ENCODE measurements around the gene TNFRSF13B.
"Not testable (repeated sequence)": the region's sequence is repeated elsewhere in the genome, so short reads cannot be mapped to it uniquely, and the experiment has no call there.

The TNFRSF13B gene

DNA sequence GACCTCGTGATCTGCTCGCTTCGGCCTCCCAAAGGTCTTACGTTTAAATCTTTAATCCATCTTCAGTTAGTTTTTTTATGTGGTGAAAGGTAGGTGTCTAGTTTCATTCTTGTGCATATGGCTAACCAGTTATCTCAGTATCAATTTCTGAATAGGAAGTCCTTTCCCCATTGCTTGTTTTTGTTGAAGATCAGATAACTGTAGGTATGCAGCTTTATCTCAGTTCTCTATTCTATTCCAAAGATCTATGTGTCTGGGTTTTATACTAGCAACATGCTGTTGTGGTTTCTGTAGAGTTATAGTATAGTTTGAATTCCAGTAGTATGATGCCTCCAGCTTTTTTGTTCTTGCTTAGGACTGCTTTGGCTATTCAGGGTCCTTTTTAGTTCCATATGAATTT, 65.2 kb downstream of the TNFRSF13B start:
- no peak for DNase-seq

DNA sequence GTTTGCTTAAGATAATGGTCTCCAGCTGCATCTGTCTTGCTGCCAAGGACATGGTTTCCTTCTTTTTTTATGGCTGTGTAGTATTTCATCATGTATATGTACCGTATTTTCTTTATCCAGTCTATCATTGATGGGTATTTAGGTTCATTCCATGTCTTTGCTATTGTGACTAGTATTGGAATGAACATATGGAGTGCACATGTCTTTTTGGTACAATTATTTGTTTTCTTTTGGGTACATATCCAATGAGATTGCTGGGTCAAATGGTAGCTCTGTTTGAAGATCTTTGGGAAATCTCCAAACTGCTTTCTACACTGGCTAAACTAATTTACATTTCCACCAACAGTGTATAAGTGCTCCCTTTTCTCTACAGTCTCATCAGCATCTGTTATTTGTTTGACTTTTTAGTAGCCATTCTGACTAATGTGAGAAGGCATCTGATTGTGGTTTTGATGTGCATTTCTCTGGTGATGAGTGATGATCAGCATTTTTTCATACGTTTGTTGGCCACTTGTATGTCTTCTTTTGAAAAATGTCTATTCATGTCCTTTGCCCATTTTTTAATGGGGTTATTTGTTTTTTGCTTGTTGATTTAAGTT, 66.2 kb downstream of the TNFRSF13B start:
- no peak for DNase-seq

DNA sequence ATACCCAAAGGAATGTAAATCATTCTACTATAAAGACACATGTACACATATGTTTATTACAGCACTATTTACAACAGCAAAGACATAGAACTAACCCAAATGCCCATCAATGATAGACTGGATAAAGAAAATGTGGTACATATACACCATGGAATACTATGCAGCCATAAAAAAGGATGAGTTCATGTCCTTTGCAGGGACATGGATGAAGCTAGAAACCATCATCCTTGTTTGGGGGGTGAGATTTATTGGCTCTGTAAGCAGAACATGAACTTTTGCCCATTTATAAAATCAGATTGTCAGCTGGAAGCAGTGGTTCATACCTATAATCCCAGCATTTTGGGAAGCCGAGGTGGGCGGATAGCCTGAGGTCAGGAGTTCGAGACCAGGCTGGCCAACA, 68.8 kb downstream of the TNFRSF13B start:
- not testable (repeated sequence) for DNase-seq

DNA sequence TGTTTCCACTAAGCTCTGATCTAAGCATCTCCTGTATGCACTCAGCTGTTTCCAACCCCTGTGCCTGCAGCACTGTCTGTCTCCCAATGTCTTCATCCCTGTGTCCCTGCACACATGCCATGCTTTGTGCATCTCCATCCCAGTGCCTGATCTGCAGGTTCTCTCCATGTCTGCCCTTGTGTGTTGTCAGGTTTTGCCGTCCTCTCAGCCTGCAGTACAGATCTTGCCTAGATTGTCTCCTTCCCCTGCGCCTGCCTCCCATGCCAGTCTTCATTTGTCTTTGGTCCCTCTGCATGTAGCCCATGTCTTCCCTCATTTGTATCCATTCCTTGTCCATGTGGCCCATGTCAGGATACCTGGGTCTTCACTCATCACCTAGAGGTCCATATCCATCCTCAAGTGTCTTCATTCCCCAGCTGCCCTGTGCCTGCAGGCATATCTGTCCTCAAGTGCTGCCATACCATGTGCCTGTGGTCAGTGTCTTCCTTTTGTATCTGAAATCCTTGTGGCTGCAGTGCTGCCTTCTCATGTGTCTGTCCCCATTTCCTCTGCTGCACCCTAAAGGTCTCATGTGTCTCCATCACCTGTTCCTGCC, 71.5 kb downstream of the TNFRSF13B start:
- DNase-seq, result no peak

DNA sequence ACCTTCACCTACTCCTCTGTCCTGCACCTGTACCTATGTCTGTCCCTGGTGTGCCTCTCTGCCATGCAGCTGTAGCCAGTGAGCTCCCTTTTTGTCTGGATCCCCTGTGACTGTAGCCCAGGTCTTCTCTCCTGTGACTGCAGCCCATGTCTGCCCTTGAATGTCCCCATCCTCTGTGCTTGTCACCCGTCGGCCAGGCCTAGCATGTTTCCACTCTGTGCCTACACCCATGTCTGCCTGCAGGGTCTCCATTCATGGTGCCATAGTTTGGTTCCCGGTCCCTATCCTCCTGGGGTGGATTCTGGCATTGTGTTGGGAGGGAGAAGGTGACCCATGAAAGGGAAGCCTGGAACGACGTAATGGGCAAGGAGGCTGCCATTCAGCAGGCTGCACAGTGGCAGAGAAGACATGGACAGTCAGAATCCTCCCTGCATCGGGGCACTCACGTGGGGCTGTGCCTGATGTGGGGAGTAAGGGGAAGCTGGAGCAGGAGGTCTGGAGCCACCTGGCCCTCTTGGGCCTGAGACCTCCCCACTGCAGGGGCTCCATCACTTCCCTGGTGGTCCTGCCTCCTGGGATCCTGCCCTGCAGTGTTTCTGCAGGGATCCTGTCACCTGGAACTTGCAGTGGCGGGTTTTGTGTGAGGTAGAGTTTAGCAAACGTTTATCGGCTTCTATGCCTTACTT, 74.6 kb downstream of the TNFRSF13B start:
- not testable (repeated sequence) for DNase-seq

DNA sequence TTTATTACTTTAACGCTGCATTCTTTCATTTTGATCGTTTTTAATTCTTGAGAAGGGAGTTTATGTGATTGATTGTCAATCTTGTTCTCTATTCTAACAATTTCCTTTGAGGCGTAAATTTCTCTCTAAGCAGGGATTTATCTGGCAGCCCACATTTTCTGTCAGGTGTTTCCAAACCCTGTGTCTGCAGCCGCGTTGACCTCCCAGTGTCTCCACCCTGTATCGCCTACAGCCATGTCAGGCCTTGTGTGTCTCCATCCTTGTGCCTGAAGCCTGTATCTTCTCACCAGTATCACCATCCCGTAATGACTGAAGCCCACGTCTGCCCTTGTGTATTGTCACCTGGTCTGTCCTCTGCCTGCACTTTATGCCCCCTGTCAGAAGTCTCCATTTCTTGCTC, 75.7 kb downstream of the TNFRSF13B start:
- not testable (repeated sequence) for DNase-seq

DNA sequence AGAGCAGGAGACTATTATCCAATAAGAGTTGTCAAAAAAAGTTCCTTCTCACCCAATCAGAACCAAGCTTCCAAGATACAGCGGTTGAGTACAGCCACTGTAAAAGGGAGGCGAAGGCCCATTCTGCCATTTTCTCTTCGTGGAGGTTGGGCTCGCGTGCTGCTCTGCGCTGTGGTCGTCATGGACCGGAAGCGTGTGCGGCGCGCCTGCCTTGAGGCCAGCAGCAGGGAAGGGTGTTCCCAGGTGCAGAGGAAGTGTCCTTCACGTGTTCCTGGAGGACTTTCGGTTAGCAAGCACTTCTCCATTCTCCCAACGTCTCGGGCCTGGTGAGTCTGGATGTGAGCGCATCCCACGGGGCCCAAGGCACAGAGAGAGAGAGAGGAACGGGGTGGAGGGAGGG, 78.4 kb downstream of the TNFRSF13B start:
- not testable (repeated sequence) for DNase-seq

DNA sequence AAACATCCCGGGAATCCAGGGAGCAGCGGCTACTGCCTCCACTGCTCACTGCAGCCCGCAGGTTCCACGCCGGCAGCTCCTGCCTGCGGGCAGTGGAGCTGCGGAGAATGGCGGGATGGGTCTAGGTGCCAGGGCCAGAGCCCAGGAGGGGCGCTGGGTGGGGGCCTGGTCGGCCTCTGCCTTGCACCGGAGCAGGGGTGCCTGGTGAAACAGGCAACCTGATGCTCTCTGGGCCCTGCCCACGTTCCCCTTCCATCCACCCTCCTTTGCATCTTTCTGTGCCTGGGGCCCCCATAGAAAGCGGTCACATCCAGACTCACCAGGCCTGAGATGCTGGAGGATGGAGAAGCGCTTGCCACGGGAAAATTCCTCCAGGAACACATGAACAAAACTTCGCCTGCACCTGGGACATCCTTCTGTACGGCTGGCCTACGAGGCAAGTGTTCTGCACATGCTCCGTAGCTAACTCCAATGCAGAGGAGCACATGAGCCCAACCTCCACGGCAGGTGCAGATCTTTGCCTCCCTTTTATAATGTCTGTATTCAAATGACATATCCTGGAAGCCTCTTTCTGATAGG, 79.0 kb downstream of the TNFRSF13B start:
- DNase-seq, result not testable (repeated sequence)

DNA sequence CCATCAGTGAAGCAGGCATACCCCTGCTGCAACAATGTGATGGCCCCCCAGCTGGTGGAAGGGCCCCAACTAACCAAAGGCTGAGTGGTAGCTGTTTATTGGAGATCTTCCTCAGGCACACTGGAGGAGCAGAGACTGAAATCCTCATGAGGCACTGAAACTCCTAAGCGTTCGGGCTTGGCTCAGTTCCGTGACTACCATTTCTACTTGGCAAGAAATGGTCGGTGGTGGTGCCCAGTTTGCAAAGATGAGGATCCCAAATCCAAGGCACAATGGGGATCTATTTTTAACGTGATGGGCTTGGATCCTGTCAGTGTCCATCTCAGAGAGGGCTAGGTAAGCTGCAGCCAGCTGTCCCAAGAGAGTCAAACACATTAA, 82.8 kb downstream of the TNFRSF13B start:
- no peak for DNase-seq

All from stimulated activated CD4-positive, alpha-beta T cell treated with anti-CD3 and anti-CD28 coated beads, Interleukin-2, amount 100 ng/mL, for 24 hours (primary cell).